ENCODE data around the gene SRPK3. TPM values are rescaled to one million over a fixed set of nuclear protein-coding genes. Genes with fewer than 3 reads are reported as not detected.
A peak's percentile ranks its signal among the peaks of the same experiment; 100 is the strongest.

The SRPK3 gene
- total and polyA plus RNA-seq, 11 donors, result 8.8 to 49.7 (median 38.9) TPM

GRCh38 chrX:153824348-153824747 lies 43.5 kb downstream of the SRPK3 start:
- no peak overlapping the region for H3K27ac ChIP-seq
- H3K4me1 ChIP-seq, result peaks cover 0 to 16% (median 0%) of the 10 kb centered on the region in 12 donors
- ATAC-seq (no peak), DNase-seq (no peak)
- TF ChIP-seq CTCF (IDR thresholded peaks at IDR 0.05) (no peak), POLR2A (IDR thresholded peaks at IDR 0.05) (no peak)
- no peaks in the 10 kb centered on the region for H3K36me3 ChIP-seq
- H3K4me3 ChIP-seq, result no peak overlapping the region
- WGBS, 4 donors, result 80 to 92% (median 84%) methylated on average over 8 to 10 of the region's 10 CpGs
- no peaks in the 10 kb centered on the region for H3K9me3 ChIP-seq
- intact Hi-C loops (cut with DNase I), result no loop called here
- H3K27me3 ChIP-seq, result peaks cover 0 to 71% (median 0%) of the 10 kb centered on the region in 9 donors

GRCh38 chrX:153825042-153825441 lies 44.2 kb downstream of the SRPK3 start:
- Histone ChIP-seq H3K9me3 (no peaks in the 10 kb centered on the region), H3K36me3 (no peaks in the 10 kb centered on the region), H3K4me3 (no peak overlapping the region), H3K4me1 (peaks cover 0 to 19% (median 0%) of the 10 kb centered on the region in 12 donors), H3K27ac (no peak overlapping the region), H3K27me3 (peaks cover 0 to 71% (median 0%) of the 10 kb centered on the region in 9 donors)
- intact Hi-C loops (cut with DNase I), result loop anchor here in 1 of 10 donors (5.0 kb wide), 2 partner anchors 62 to 77 kb away; partner anchors contain the start of genes AVPR2 and L1CAM
- TF ChIP-seq CTCF (IDR thresholded peaks at IDR 0.05), result no peak
- TF ChIP-seq POLR2A (IDR thresholded peaks at IDR 0.05), result no peak
- 72 to 80% (median 75%) methylated on average over 5 to 8 of the region's 8 CpGs for WGBS, 4 donors
- no peak for ATAC-seq
- DNase-seq, result no peak

GRCh38 chrX:153827016-153827415 lies 46.2 kb downstream of the SRPK3 start:
- WGBS, 4 donors, result 65 to 83% (median 73%) methylated on average over 3 of the region's 3 CpGs

GRCh38 chrX:153827903-153828302 lies 47.1 kb downstream of the SRPK3 start:
- Histone ChIP-seq H3K9me3 (no peaks in the 10 kb centered on the region), H3K27me3 (peaks cover 0 to 76% (median 0%) of the 10 kb centered on the region in 9 donors), H3K4me1 (peaks cover 0 to 23% (median 0%) of the 10 kb centered on the region in 12 donors), H3K36me3 (no peaks in the 10 kb centered on the region), H3K27ac (peak overlapping the region in 1 of 12 donors; percentile 68), H3K4me3 (peak overlapping the region in 2 of 12 donors; percentile 54 to 59)
- no peak for DNase-seq
- intact Hi-C loops (cut with DNase I), result loop anchor here in 1 of 10 donors (5.0 kb wide), 2 partner anchors 59 to 74 kb away; partner anchors contain the start of genes AVPR2 and L1CAM
- 70 to 90% (median 77%) methylated on average over 9 of the region's 9 CpGs for WGBS, 4 donors
- ATAC-seq, result no peak
- TF ChIP-seq CTCF (IDR thresholded peaks at IDR 0.05) (no peak), POLR2A (IDR thresholded peaks at IDR 0.05) (no peak)

More at GRCh38 chrX:153827016-153827415, 46.2 kb downstream of the SRPK3 start:
- intact Hi-C loops (cut with DNase I), result loop anchor here in 1 of 10 donors (5.0 kb wide), 2 partner anchors 60 to 75 kb away; partner anchors contain the start of genes AVPR2 and L1CAM
- Histone ChIP-seq H3K4me3 (no peak overlapping the region), H3K4me1 (peaks cover 0 to 23% (median 0%) of the 10 kb centered on the region in 12 donors), H3K36me3 (no peaks in the 10 kb centered on the region), H3K27ac (no peak overlapping the region), H3K27me3 (peaks cover 0 to 71% (median 0%) of the 10 kb centered on the region in 9 donors), H3K9me3 (no peaks in the 10 kb centered on the region)
- no peak for ATAC-seq
- no peak for DNase-seq
- TF ChIP-seq POLR2A (IDR thresholded peaks at IDR 0.05) (no peak), CTCF (IDR thresholded peaks at IDR 0.05) (no peak)
